Rectal smooth muscle tissue (tissue), 1 donor: ENCODE results near the gene SIKE1.
"Not testable (repeated sequence)": the region's sequence is repeated elsewhere in the genome, so short reads cannot be mapped to it uniquely, and the experiment has no call there.

Experiments used
- H3K27ac ChIP-seq: one replicate; pipeline ENCODE4 v1.7.0; 2013; ENCODE audit warnings: low read depth, low read length, inconsistent platforms
- H3K27me3 ChIP-seq: one replicate; pipeline ENCODE4 v1.7.0; 2013; ENCODE audit warnings: low read length; ENCODE audit not compliant: control insufficient read depth, insufficient read depth
- H3K36me3 ChIP-seq: one replicate; pipeline ENCODE4 v1.7.0; 2013; ENCODE audit warnings: low read length; ENCODE audit not compliant: control insufficient read depth, insufficient read depth
- H3K4me1 ChIP-seq: one replicate; pipeline ENCODE4 v1.7.0; 2013; ENCODE audit warnings: low read length; ENCODE audit not compliant: control insufficient read depth, insufficient read depth
- H3K4me3 ChIP-seq: one replicate; pipeline ENCODE4 v1.7.0; 2013; ENCODE audit warnings: low read length
- H3K9ac ChIP-seq: one replicate; pipeline ENCODE4 v1.7.0; 2013; ENCODE audit warnings: low read length

The SIKE1 gene

GRCh38 chr1:114776726-114777125 is 3.8 kb downstream of the SIKE1 start:
- H3K27ac ChIP-seq, H3K9ac ChIP-seq, H3K27me3 ChIP-seq, H3K36me3 ChIP-seq, H3K4me3 ChIP-seq, H3K4me1 ChIP-seq: not testable (repeated sequence)

GRCh38 chr1:114771992-114772391 is 8.5 kb downstream of the SIKE1 start:
- Histone ChIP-seq H3K36me3 (peaks cover 10% of the 10 kb centered on the region), H3K27me3 (no peaks in the 10 kb centered on the region), H3K9ac (no peak overlapping the region), H3K4me1 (no peaks in the 10 kb centered on the region), H3K4me3 (no peak overlapping the region), H3K27ac (no peak overlapping the region)

DNA sequence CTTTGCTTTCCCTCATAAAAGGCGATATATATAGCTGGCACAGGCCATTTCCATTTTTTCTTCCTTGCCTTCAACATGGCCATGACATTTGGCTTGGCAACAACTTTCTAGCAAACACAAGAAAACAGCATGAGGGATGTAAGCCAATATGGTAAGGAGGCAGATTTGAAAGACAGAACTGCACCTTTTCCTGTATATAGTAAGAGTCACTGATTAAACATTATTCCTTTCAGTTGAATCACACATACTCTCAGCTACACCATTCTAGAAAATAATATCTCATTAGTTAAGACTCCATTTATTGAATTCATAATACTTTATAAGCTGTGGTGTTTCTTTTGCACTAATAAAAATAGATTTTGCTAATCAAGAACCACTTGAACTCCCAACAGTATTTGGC is 9.5 kb downstream of the SIKE1 start:
- Histone ChIP-seq H3K9ac (no peak overlapping the region), H3K27ac (no peak overlapping the region), H3K36me3 (peaks cover 10% of the 10 kb centered on the region), H3K4me1 (no peaks in the 10 kb centered on the region), H3K4me3 (no peak overlapping the region), H3K27me3 (no peaks in the 10 kb centered on the region)

DNA sequence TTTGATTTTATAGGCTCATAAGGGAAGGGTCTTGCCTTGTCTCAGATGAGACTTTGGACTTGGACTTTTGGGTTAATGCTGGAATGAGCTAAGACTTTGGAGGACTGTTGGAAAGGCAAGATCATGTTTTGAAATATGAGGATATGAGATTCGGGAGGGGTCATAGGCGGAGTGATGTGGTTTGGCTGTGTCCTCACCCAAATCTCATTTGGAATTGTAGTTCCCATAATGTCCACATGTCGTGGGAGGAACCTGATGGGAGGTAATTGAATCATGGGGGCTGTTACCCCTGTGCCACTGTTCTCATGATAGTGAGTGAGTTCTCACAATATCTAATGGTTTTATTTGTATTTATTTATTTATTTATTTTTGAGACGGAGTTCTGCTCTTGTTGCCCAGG is 15.8 kb downstream of the SIKE1 start:
- no peaks in the 10 kb centered on the region for H3K4me1 ChIP-seq
- H3K9ac ChIP-seq = no peak overlapping the region
- no peak overlapping the region for H3K4me3 ChIP-seq
- H3K36me3 ChIP-seq = peaks cover 4% of the 10 kb centered on the region
- no peaks in the 10 kb centered on the region for H3K27me3 ChIP-seq
- H3K27ac ChIP-seq = no peak overlapping the region

DNA sequence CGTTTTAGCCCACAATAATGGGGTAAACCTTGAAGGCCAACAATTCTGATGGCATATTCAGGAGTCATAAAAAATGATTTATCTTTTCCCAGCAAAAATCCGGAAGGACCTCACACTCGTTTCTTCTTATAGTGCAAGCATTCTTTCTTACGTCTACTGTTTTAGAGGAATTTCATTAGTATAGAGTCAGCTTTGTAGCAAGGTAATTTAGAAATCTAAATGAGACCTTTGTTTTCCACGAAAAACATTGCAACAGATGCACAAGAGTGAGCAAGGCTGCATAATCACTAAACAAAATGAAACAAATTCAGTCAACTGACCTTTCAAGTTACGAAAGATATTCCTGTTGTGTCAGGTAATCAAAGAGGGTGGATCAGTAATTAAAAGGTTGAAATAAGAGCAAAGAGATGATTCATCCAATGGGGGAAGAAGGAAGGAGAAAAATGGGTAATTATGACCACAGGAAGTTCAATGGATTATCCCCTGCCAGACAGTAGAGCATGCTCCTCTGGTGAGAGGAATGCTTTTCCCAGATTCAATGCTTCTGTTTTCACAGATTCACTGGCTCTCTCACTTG is 22.1 kb downstream of the SIKE1 start:
- Histone ChIP-seq H3K4me1 (peaks cover 13% of the 10 kb centered on the region), H3K9ac (no peak overlapping the region), H3K27me3 (no peaks in the 10 kb centered on the region), H3K27ac (peak overlapping the region; percentile 100), H3K4me3 (peak overlapping the region; percentile 100), H3K36me3 (peaks cover 2% of the 10 kb centered on the region)

- Histone ChIP-seq H3K9ac (peak within 1 kb of the TSS; percentile 100), H3K27ac (peak within 1 kb of the TSS; percentile 100), H3K36me3 (peaks cover 2% of the 10 kb centered on the region), H3K27me3 (no peaks in the 10 kb centered on the region), H3K4me3 (peak within 1 kb of the TSS; percentile 100), H3K4me1 (peaks cover 13% of the 10 kb centered on the region)
These were observed 22.8 kb downstream of the SIKE1 start, which contains the start of gene CSDE1 for GRCh38 chr1:114757455-114758255. TSS of gene CSDE1 (minus strand) at chr1:114757984. CDS start at chr1:114739890, 18,094 bp downstream.

GRCh38 chr1:114756949-114757454 is 23.5 kb downstream of the SIKE1 start:
- Histone ChIP-seq H3K4me3 (peak overlapping the region; percentile 100), H3K27me3 (no peaks in the 10 kb centered on the region), H3K4me1 (peaks cover 17% of the 10 kb centered on the region), H3K36me3 (peaks cover 2% of the 10 kb centered on the region), H3K27ac (peak overlapping the region; percentile 100), H3K9ac (peak overlapping the region; percentile 17)

GRCh38 chr1:114756009-114756892 is 24.2 kb downstream of the SIKE1 start:
- Histone ChIP-seq H3K4me1 (peaks cover 17% of the 10 kb centered on the region), H3K9ac (no peak overlapping the region), H3K4me3 (peak overlapping the region; percentile 100), H3K36me3 (peaks cover 2% of the 10 kb centered on the region), H3K27me3 (no peaks in the 10 kb centered on the region), H3K27ac (no peak overlapping the region)

DNA sequence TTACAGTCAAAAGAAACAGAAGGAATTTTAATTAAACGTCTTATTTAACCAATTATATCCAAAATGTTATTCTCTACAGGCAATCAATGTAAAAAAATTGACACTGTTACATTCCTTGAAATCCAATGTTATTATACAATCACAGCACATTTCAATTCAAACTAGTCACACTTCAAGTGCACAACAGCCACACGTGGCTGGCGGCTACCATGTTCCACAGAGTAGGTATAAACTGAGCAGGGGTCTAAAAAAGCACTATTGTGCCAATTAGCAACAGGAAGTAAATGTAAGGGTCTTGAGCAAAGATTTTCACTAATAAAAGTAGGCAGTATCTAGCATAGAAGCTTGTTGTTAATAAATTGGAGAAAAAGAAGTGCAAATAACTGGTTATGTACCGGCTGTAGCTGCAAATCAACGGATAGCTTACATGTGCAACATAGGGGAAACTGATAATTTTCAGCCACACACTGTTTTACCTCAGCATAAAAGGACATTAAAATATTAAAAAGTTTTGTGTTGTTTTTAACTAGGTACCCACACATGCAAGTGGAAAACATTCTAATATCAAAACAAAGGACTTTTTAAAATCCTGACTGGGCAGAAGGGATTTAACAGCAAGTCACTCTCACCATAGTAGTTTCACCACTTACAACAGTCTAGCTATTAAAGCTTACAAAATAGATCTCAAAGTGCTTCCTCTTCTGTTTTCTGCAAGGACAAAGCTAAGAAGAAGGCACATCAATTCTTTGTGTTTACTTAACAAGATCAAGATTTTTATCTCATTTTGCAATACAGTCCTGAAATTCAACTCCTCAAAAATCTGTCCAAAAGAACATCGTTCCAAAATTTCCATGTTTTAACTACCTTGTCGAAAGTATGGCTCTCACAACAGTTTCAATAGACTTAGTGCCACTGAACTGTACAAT is 25.2 kb downstream of the SIKE1 start:
- H3K27ac ChIP-seq = no peak overlapping the region
- H3K9ac ChIP-seq = no peak overlapping the region
- H3K4me3 ChIP-seq = peak overlapping the region; percentile 100
- peaks cover 17% of the 10 kb centered on the region for H3K4me1 ChIP-seq
- peaks cover 2% of the 10 kb centered on the region for H3K36me3 ChIP-seq
- no peaks in the 10 kb centered on the region for H3K27me3 ChIP-seq

- Histone ChIP-seq H3K4me1 (peaks cover 17% of the 10 kb centered on the region), H3K36me3 (peaks cover 11% of the 10 kb centered on the region)
- H3K27me3 ChIP-seq, H3K27ac ChIP-seq, H3K4me3 ChIP-seq, H3K9ac ChIP-seq: not testable (repeated sequence)
These were observed 26.8 kb downstream of the SIKE1 start for GRCh38 chr1:114753702-114754101.

DNA sequence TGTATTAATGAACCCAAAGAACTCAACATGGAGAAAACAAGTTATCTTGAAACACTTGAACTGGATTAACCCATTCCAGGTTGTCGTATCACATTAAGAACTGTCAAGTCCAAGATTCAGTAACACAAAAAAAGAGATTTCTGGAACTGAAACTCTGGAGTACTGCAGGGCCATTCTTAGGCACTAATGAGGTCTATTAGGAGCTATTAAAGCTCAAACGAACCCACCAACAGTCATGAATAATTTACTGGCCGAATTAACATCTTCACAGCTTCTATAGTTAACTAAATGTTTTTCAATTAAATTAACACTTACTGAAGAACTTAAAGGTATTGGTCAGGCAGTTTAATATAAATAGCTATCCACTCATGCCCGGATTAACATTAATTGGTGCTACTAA is 27.3 kb downstream of the SIKE1 start:
- Histone ChIP-seq H3K27ac (no peak overlapping the region), H3K36me3 (peaks cover 13% of the 10 kb centered on the region), H3K9ac (no peak overlapping the region), H3K4me1 (peaks cover 17% of the 10 kb centered on the region), H3K27me3 (no peaks in the 10 kb centered on the region), H3K4me3 (no peak overlapping the region)
